Activated naive CD4-positive, alpha-beta T cell treated with Interleukin-2 at 50 U/mL for 16 hours (primary cell): ENCODE measurements around the gene CDC42EP5.
"Not testable (repeated sequence)": the region's sequence is repeated elsewhere in the genome, so short reads cannot be mapped to it uniquely, and the experiment has no call there.

Source experiments
- DNase-seq: peaks from one replicate; pipeline ENCODE4 v3.0.0-alpha.2; 2020

Gene CDC42EP5

GRCh38 chr19:54489341-54489740 lies 16.2 kb upstream of the CDC42EP5 start:
- no peak for DNase-seq

- DNase-seq, result no peak
These were observed 12.8 kb upstream of the CDC42EP5 start for GRCh38 chr19:54485851-54486250.

- DNase-seq, result no peak
These were observed 11.4 kb upstream of the CDC42EP5 start for GRCh38 chr19:54484451-54484850.

DNA sequence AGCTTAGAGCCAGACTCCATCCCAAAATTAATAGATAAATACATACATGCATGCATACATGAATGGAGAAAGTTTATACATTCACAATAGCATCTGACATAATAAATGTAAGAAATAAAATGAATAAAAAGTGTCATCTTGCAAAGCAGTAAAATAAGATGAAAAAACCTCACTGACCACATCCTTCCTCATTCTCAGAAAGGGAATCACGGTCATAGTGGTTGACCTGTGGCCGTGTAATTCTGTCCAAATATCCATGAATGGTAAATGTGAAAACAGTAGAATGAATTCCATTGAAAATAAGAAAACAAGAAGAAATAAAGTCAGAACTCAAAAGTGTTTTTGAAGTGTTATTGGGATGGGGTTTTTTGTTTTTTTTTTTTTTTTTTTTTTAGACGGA lies 9.8 kb upstream of the CDC42EP5 start:
- DNase-seq, result no peak

DNA sequence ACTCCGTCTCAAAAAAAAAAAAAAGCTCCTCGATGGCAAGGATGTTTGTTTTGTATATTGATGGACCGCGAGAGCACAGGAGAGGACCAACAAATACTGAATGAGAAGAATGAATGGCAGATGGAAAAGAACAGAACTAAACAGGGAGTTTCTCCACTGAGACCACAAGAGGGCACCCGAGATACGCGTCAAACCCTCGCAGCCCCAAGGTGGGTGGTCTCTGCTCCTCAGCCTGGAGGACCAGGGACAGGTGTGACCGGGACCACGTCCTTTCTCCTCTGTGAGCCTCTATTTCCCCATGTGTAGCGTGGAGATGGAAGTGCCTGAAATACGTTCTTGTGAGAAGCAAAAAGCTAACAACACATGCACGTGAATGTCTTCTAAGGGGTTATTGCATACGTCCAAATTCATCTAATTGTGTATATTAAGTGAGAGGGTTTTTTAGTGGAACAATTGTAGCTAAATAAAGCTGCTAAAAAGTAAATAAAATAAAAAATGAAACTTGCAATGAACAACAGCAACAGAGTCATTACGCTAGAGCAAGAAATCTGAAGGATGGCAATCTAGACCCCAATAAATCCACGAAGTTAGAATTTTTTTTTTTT lies 8.3 kb upstream of the CDC42EP5 start:
- DNase-seq, result peak; percentile 28

DNA sequence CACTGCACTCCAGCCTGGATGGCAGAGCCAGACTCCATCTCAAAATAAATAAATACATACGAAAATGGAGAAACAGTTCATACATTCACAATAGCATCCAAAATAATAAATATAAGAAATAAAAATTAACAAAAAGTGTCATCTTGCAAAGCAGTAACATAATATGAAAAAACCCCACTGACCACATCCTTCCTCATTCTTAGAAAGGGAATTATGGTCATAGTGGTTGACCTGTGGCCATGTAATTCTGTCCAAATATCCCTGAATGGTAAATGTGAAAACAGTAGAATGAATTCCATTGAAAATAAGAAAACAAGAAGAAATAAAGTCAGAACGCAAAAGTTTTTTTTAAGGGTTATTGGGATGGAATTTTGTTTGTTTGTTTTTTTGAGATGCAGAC lies 7.0 kb upstream of the CDC42EP5 start:
- no peak for DNase-seq

DNA sequence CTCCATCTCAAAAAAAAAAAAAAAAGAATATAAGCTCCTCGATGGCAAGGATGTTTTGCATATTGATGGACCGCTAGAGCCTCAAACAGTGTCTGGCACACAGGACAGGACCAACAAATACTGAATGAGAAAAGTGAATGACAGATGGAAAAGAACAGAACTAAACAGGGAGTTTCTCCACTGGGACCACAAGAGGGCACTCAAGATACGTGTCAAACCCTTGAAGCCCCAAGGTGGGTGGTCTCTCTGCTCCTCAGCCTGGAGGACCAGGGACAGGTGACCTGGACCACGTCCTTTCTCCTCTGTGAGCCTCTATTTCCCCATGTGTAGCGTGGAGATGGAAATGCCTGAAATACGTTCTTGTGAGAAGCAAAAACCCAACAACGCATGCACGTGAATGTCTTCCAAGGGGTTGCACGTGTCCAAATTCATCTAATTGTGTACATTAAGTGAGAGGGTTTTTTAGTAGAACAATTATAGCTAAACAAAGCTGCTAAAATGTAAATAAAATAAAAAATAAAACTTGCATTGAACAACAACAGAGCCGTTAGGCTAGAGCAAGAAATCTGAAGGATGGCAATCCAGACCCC lies 5.7 kb upstream of the CDC42EP5 start:
- no peak for DNase-seq

- no peak for DNase-seq
These were observed 4.6 kb upstream of the CDC42EP5 start for GRCh38 chr19:54477650-54478049.

DNA sequence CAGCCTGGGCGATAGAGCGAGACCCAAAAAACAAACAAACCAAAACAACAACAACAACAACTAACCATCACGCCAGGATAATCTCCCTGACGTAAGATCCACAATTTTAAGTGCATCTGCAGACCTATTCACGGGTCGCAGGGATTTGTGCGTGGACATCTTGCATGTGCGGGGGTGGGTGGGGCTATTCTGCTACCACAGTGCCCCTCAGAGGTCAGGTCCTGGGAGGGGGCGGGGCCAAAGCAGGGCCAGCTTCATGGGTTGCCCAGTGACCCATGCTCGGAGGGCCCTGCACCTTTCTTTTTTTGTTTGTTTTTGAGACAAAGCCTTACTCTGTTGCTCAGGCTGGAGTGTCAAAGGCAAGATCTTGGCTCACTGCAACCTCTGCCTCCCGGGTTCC lies 2.6 kb upstream of the CDC42EP5 start:
- no peak for DNase-seq

DNA sequence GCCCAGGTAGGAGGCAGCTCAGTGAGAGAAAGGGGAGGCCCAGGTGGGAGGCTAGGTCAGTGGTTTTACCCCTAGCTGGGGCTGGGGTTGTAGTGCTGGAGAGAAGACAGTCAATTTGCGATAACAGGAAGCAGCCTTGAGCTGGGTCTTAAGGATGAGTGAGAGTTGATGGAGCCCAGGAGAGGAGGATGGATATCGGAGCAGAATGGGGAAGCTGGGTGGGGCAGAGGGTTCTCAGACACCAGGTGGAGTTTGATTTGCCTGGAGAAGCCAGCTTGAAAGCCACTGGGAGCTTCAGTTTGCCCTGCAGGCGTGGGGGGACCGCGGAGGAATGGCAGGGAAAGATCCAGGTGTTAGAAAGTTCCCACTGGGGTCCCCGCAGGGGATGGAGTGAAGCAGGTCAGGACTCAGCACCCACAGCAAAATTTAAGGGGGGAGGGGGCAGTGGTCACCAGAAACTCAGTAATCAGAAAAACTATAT lies 836 bp upstream of the CDC42EP5 start:
- no peak for DNase-seq

DNA sequence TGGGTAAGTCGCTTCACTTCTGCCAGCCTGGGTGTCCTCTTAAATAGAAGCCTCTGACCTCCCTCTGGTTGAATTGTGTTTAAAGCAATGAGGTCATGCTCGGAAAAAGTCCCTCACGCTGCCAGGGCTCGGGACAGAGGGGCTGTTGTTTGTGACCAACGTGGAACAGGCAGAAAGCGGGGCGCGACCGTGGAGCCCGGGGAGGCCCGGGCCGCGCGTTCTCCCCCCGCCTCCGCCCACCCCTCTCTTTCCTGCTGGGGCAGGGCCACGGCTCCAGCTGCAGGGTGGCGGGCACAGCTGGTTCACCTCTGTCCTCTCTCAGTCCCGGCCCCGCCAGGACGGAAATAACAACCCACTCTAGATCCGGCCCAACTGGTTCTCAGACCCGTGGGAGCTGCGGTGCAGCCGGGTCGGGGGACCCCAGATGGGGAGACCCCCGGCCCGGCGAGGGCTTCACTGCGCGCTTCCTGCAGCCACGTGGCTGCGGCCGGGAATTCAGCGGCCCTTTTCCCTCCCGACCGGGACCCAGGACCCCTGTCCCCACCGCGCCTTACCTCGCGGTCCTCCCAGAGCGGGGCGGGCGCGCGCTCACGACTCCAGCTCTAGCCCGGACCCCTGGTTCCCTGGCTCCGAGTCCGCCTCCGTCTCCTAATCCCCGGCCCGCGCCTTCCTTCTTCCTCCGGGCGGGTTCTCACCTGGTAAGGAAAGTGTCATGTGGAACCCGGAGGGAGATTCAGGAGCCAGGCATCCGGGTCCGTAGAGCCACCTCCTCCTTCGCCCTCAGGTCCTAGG lies 1.9 kb downstream of the CDC42EP5 start:
- no peak for DNase-seq

DNA sequence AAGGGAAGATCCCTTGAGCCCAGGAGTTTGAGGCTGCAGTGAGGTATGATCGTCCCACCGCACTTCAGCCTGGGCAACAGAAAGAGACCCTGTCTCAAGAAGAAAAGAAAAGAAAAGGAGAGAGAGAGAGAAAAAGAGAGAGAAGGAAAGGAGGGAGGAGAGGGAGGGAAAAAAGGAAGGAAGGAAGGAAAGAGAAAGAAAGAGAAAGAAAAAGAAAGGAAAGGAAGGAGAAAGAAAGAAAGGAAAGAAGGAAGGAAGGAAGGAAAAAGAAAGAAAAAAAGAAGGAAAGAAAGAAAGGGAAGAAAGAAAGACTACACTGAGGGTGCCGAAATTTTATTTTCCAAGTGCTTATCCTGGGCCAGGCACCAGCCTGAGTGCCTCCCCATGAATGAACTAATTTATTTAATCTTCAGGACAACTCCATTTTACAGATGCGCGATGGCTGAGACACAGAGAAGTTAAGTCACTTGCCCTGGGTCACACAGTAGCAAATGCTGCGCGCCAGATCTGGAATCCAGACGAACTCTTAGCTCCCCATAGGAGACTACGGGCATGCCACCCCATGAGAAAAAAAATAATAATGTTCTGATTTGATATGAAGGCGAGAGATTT lies 2.7 kb downstream of the CDC42EP5 start:
- DNase-seq, result no peak

DNA sequence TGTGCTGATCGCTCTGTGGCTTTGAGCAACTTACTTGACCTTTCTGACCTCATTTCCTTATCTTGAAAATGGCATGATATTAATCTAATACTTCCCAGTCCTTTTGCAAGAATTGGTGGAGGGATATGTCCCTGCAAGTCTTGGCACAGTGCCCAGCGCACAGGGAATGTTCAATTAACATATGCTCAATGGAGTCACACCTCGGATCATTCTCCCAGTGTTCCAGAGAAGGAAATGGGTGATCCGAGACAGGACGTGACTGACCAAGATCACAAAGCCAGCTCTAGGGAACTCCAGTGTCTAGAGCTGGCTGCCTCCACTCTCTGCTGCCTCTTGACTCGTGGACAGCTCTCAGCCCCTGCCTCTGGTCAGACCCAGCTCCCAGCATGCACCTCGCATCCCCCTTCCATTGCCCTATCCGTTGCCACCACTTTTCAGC lies 3.6 kb downstream of the CDC42EP5 start:
- DNase-seq, result no peak

DNA sequence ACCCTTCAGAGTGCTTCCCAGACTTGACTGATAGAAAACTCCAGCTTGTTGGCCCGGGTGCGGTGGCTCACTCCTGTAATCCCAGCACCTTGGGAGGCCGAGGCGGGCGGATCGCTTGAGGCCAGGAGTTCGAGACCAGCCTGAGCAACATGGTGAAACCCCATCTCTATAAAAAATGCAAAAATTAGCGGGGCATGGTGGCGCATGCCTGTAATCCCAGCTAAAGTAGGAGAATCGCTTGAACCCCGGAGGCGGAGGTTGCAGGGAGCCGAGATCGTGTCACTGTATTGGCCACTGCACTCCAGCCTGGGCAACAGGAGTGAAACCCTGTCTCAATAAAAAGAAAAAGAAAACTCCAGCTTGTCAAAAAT lies 7.0 kb downstream of the CDC42EP5 start:
- DNase-seq, result not testable (repeated sequence)

- DNase-seq, result no peak
These were observed 7.5 kb downstream of the CDC42EP5 start for GRCh38 chr19:54465426-54466109.

DNA sequence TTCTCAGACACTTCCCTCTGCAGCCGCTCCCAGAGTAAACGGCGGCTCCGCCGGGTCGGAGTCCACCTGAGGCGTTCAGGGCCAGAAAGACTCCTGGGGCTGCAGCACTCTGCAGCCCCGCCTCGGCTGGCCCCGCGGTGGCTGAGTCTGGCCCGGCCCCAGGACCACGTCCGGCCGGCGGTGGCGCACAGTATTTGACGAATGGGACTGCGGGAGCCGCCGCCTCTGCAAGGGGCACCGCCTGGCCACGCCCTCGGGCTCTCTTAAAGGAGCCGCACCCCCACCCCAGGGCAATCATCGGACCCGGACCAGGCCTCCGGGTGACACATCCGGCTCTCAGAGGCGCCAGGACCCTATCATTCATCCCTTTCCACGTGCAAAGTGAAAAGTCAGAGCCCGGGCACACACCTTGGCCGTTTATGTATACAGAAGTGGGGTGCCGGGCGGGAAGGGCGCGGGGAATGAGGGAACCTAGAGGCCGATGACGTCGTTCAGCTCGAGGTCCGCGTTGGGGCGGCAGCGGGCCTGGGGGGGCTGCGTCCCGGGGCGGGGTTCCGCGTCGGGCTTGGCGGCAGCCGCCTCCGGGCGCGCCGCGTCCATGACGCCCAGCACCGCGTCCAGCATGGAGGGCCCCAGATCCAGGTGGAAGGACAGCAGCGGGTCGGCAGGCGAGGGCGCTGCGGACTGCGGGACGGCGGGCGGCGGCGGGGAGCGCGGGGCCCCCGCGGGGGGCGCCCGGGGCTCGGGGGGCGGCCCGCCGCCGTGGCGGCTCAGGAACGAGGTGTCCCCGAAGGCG lies 8.3 kb downstream of the CDC42EP5 start:
- DNase-seq, result peak; percentile 82

DNA sequence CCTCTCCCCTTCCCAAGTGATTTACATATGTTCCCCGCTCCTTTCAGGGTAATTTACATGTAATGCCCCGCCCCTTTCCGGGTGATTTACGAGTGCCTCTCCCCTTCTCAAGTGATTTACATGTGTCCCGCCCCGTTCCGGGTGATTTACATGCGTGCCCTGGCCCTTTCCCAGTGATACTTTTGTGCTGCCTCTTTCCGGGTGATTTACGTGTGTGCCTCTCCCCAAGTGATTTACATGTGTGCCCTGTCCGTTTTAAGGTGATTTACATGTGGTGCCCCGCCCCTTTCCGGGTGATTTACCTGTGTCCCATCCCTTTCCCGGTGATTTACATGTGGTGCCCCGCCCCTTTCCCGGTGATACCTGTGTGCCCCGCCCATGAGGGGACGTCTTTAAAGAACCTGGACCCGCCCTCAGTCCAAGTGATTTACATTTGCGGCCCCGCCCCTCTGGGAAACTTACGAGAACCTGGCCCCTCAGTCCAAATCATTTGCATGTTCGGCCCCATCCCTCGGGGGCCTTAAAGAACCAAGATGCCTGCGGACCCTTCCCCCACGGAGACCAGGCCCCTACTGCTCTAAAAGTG lies 9.0 kb downstream of the CDC42EP5 start:
- peak; percentile 88 for DNase-seq

DNA sequence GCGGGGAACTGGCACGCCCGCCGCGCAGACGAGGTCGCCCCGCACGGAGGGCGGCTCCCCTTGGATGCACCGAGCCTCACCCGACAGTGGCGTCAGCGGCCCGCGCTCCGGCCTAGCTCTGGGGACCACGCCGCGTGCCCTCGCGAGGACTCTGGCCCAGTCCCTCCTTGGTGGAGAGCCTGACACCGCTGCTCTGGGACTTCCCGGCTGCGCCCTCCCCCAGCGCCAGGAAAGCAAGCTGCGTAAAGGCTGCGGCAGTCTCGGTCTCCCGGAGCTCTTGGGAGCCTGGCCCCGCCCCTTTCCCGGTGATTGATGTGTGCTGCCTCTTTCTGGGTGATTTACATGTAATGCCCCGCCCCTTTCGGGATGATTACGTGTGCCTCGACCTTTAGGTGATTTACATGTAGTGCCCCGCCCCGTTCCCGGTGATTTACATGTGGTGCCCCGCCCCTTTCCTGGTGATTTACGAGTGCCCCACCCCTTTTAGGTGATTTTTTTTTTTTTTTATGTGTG lies 9.5 kb downstream of the CDC42EP5 start, which contains the start of gene LENG9:
LENG9 (minus strand) TSS at position 248 of the 513 bp plus-strand sequence. CDS start 252 bp downstream, outside the sequence.
- DNase-seq, result peak; percentile 95

DNA sequence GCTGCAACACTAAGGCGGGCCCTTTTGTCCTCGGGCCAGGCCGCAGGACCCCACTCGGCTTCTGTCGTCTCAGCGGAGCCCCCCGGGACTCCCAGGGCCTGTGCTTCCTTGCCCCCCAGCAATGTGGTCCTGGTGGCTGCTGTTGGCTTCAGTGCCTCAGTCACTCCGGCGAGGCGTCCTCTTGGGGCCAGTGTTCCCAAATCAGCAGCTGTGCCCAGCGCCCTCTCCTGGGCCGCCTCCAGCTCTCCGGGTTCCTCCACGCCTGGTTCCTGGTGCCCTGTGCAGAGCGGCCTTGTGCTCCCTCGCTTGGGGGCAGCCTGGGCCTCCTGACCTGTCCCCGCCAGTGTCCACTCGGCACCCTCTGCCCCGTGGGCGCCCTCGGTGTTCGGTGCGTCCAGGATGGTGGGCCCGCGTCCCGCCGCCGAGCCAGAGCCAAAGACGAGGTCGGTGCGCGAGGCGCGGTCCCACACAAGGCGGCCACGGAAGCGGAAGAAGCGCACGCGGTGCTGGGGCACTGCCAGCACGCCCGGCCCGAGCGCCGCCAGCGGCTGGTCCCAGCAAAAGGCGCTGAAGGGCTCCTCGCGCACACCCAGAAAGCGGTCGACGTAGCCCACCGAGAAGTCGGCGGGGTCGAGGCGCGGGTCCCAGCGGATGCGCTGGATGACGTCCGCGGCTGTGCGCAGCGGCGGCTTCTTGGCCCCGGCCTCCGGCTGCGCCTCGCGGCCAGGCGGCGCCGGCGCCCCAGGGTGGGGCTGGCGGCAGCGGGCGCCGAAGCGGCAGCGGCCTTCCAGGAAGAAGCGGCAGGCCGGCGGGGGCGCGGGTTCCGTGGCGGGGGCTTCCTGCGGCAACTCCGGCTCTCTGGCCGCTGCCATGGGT lies 10.2 kb downstream of the CDC42EP5 start:
- peak; percentile 67 for DNase-seq

DNA sequence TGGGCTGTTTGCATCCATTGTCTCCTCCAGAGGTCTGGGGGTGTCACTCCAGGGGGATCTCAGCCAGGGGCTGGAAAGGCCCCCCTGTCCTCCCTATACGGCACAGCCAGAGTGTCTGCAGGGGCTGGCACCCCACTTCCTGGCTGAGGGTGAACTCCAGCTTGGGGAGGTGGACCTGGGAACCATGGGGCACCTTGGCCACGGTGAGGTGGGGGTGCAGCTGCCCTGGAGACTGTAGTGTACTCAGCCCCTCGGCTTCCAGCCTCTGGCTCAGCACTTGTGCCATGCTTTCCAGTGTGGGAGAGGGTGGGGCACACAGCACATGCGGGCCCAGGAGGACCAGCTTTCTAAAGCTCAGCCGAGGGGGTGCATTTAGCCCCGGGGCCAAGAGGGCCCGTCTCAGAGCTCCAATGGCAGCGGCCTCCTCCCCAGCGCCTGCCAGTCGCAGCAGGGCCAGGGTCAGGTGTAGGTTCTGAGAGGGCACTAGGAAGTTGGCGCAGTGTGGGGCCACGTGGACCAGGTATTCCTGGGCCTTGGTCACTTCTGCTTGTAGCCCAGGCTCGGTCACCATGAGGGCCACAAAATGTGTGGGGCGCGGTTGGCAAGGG lies 10.9 kb downstream of the CDC42EP5 start:
- DNase-seq, result no peak
